Caco-2 (cell line): ENCODE measurements around the gene SOX5. TPM values are rescaled to one million over a fixed set of nuclear protein-coding genes. Genes with fewer than 3 reads are reported as not detected.

ENCODE experiments used
- BruUV-seq: library from RNA; stranded (reverse); fragments of 400-500 nt; replicated peaks from 2 replicates; lab custom pipeline; 2021; lab: Mats Ljungman, UMichigan
- CTCF ChIA-PET: fragments of 300-600 bp; sonication (Branson Sonifier 250); formaldehyde crosslinking; loops from one replicate; lab custom pipeline; 2022; ENCODE audit warnings: antibody characterized with exemption; lab: Charles Lee
- POLR2A ChIA-PET: fragments of 300-600 bp; sonication (Branson Sonifier 250); formaldehyde crosslinking; loops from one replicate; lab custom pipeline; 2022; ENCODE audit warnings: antibody characterized with exemption; lab: Charles Lee
- DNase-seq, 2 experiments: peaks; one replicate each; pipeline versions ENCODE4 v3.0.0 to v3.0.0-alpha.2; 2020 to 2022
- H3K27me3 ChIP-seq: replicated peaks from 2 replicates; pipeline ENCODE4 v1.6.0; 2011; ENCODE audit warnings: low read length; ENCODE audit not compliant: control insufficient read depth, insufficient read depth
- H3K36me3 ChIP-seq: 2 replicates; pipeline ENCODE4 v1.5.1; 2011; ENCODE audit warnings: low read length; ENCODE audit not compliant: control insufficient read depth, insufficient read depth
- H3K4me1 ChIP-seq: fragments of 250-450 bp; sonication (Bioruptor Pico); 2 replicates; pipeline ENCODE4 v1.5.1; 2020; ENCODE audit warnings: mild to moderate bottlenecking
- H3K4me3 ChIP-seq: 2 replicates; pipeline ENCODE4 v1.5.1; 2011; ENCODE audit warnings: low read depth, mild to moderate bottlenecking, control low read depth, low read length
- H3K9me3 ChIP-seq: fragments of 250-450 bp; sonication (Bioruptor Pico); 2 replicates; pipeline ENCODE4 v1.5.1; 2020; ENCODE audit warnings: mild to moderate bottlenecking, moderate library complexity
- H3K27ac Mint-ChIP-seq: one replicate; pipeline ENCODE4 v1.8.0; 2022; ENCODE audit warnings: mixed read lengths; ENCODE audit not compliant: unreplicated experiment
- H3K27me3 Mint-ChIP-seq: one replicate; pipeline ENCODE4 v1.8.0; 2022; ENCODE audit warnings: mixed read lengths; ENCODE audit not compliant: insufficient read depth, unreplicated experiment
- H3K36me3 Mint-ChIP-seq: one replicate; pipeline ENCODE4 v1.8.0; 2022; ENCODE audit warnings: mild to moderate bottlenecking, mixed read lengths; ENCODE audit not compliant: insufficient read depth, unreplicated experiment
- H3K4me1 Mint-ChIP-seq: one replicate; pipeline ENCODE4 v1.8.0; 2022; ENCODE audit warnings: low read depth, mixed read lengths; ENCODE audit not compliant: unreplicated experiment
- H3K4me3 Mint-ChIP-seq: one replicate; pipeline ENCODE4 v1.8.0; 2022; ENCODE audit warnings: mild to moderate bottlenecking, moderate library complexity, mixed read lengths; ENCODE audit not compliant: unreplicated experiment
- H3K9me3 Mint-ChIP-seq: one replicate; pipeline ENCODE4 v1.8.0; 2022; ENCODE audit warnings: mixed read lengths; ENCODE audit not compliant: unreplicated experiment
- CTCF ChIP-seq, 2 experiments: fragments of 200-600 bp in 1 of 2; IDR thresholded peaks; 1 replicate in 1 of 2; 2 replicates in 1 of 2; pipeline versions ENCODE4 v1.5.1 to v1.8.0; 2011 to 2022; ENCODE audit warnings: antibody characterized with exemption in 1 of 2, control low read depth in 1 of 2, inconsistent platforms in 1 of 2, low read depth in 1 of 2, low read length in 1 of 2, mild to moderate bottlenecking in 1 of 2, moderate library complexity in 1 of 2; ENCODE audit not compliant: insufficient read depth in 1 of 2, severe bottlenecking in 1 of 2, unreplicated experiment in 1 of 2
- intact Hi-C: fragments of 100-400 bp; cut with micrococcal nuclease; formaldehyde crosslinking; loops from one replicate; pipeline ENCODE4 v1.10.0; 2022; ENCODE audit not compliant: unreplicated experiment
- total RNA-seq: library from RNA; stranded (reverse); gene quantifications from 2 replicates; pipeline ENCODE4 v1.2.3, GENCODE V29; 2022

Gene SOX5
- total RNA-seq, 1 experiment from 2014 or later, result 15.4 TPM

- no peak for TF ChIP-seq CTCF (IDR thresholded peaks at IDR 0.05; ENCODE audit: insufficient read depth in 1 of 2, low read depth in 1 of 2, low read length in 1 of 2, severe bottlenecking in 1 of 2, unreplicated experiment in 1 of 2)
- Histone ChIP-seq H3K36me3 (no peaks in the 10 kb centered on the region), H3K9me3 (no peaks in the 10 kb centered on the region; the same call in 1 of the 2 replicates), H3K27me3 (no peaks in the 10 kb centered on the region; the same call in 1 of the 2 replicates), H3K4me1 (no peaks in the 10 kb centered on the region), H3K4me3 (no peak overlapping the region)
- no peak for DNase-seq
- Mint-ChIP-seq H3K27me3 (peaks cover 3% of the 10 kb centered on the region), H3K36me3 (no peaks in the 10 kb centered on the region), H3K4me1 (no peaks in the 10 kb centered on the region), H3K27ac (no peak overlapping the region), H3K4me3 (no peak overlapping the region), H3K9me3 (no peaks in the 10 kb centered on the region)
- ChIA-PET CTCF (no interaction called here), POLR2A (no interaction called here)
- intact Hi-C loops, result no loop called here
- BruUV-seq, result no TSS peak
These were observed 300.9 kb downstream of the SOX5 start for GRCh38 chr12:23648546-23648945.

GRCh38 chr12:23640754-23641153 is 308.7 kb downstream of the SOX5 start:
- no peaks in the 10 kb centered on the region; the same call in 1 of the 2 replicates for H3K9me3 ChIP-seq
- CTCF ChIA-PET, result no interaction called here
- DNase-seq, result no peak
- POLR2A ChIA-PET, result no interaction called here
- Mint-ChIP-seq H3K9me3 (no peaks in the 10 kb centered on the region), H3K4me1 (no peaks in the 10 kb centered on the region), H3K4me3 (no peak overlapping the region), H3K27me3 (no peaks in the 10 kb centered on the region), H3K27ac (no peak overlapping the region), H3K36me3 (peaks cover 2% of the 10 kb centered on the region)
- intact Hi-C loops, result no loop called here
- BruUV-seq, result no TSS peak
- no peak overlapping the region for H3K4me3 ChIP-seq
- H3K27me3 ChIP-seq, result peaks cover 1% of the 10 kb centered on the region; the same call in 1 of the 2 replicates
- no peaks in the 10 kb centered on the region for H3K36me3 ChIP-seq
- H3K4me1 ChIP-seq, result no peaks in the 10 kb centered on the region
- TF ChIP-seq CTCF (IDR thresholded peaks at IDR 0.05; ENCODE audit: insufficient read depth in 1 of 2, low read depth in 1 of 2, low read length in 1 of 2, severe bottlenecking in 1 of 2, unreplicated experiment in 1 of 2), result no peak

- intact Hi-C loops, result no loop called here
- no peaks in the 10 kb centered on the region for H3K9me3 Mint-ChIP-seq
- CTCF ChIA-PET, result no interaction called here
- no peak for TF ChIP-seq CTCF (IDR thresholded peaks at IDR 0.05; ENCODE audit: insufficient read depth in 1 of 2, low read depth in 1 of 2, low read length in 1 of 2, severe bottlenecking in 1 of 2, unreplicated experiment in 1 of 2)
- no peak for DNase-seq
- Histone ChIP-seq H3K27me3 (0 out of 2 replicates have a peak, but pooled peaks cover 1% of the 10 kb centered on the region), H3K4me3 (no peak overlapping the region), H3K4me1 (no peaks in the 10 kb centered on the region), H3K9me3 (no peaks in the 10 kb centered on the region), H3K36me3 (no peaks in the 10 kb centered on the region)
- POLR2A ChIA-PET, result no interaction called here
- peaks cover 6% of the 10 kb centered on the region for H3K36me3 Mint-ChIP-seq
- no peaks in the 10 kb centered on the region for H3K4me1 Mint-ChIP-seq
- no peak overlapping the region for H3K27ac Mint-ChIP-seq
- no peaks in the 10 kb centered on the region for H3K27me3 Mint-ChIP-seq
- no TSS peak for BruUV-seq
- no peak overlapping the region for H3K4me3 Mint-ChIP-seq
These were observed 315.1 kb downstream of the SOX5 start for GRCh38 chr12:23634344-23634743.
